Trophoblast cell (in vitro differentiated cells and primary cell): ENCODE results near the gene ELL.

ENCODE experiments used
- DNase-seq, 2 donors: peaks; one replicate each; pipeline ENCODE4 v3.0.0-alpha.2; 2016
- H2AFZ ChIP-seq: 2 replicates; pipeline ENCODE4 v1.6.1; 2013; ENCODE audit warnings: low read length, moderate library complexity, mild to moderate bottlenecking; ENCODE audit not compliant: insufficient read depth, poor library complexity
- H2AK5ac ChIP-seq: 2 replicates; pipeline ENCODE4 v1.6.1; 2013; ENCODE audit warnings: mild to moderate bottlenecking, low read length
- H2BK120ac ChIP-seq: 2 replicates; pipeline ENCODE4 v1.6.1; 2013; ENCODE audit warnings: low read length, mild to moderate bottlenecking, moderate library complexity; ENCODE audit not compliant: insufficient read depth, poor library complexity
- H2BK12ac ChIP-seq: 2 replicates; pipeline ENCODE4 v1.6.1; 2013; ENCODE audit warnings: mild to moderate bottlenecking, low read length, moderate library complexity
- H2BK5ac ChIP-seq: 2 replicates; pipeline ENCODE4 v1.6.1; 2013; ENCODE audit warnings: low read length, low read depth, moderate library complexity, mild to moderate bottlenecking; ENCODE audit not compliant: poor library complexity
- H3K14ac ChIP-seq: 2 replicates; pipeline ENCODE4 v1.6.1; 2013; ENCODE audit warnings: mild to moderate bottlenecking, low read length
- H3K18ac ChIP-seq: 2 replicates; pipeline ENCODE4 v1.6.1; 2013; ENCODE audit warnings: mild to moderate bottlenecking, low read length
- H3K23ac ChIP-seq: 2 replicates; pipeline ENCODE4 v1.6.1; 2013; ENCODE audit warnings: low read length
- H3K27ac ChIP-seq: 2 replicates; pipeline ENCODE4 v1.5.1; 2013; ENCODE audit warnings: low read depth, mild to moderate bottlenecking, inconsistent platforms, low read length, moderate library complexity
- H3K27me3 ChIP-seq: 2 replicates; pipeline ENCODE4 v1.6.1; 2013; ENCODE audit warnings: inconsistent platforms, mild to moderate bottlenecking, low read length, moderate library complexity; ENCODE audit not compliant: insufficient read depth
- H3K36me3 ChIP-seq, 2 experiments: 1 replicate in 1 of 2; 2 replicates in 1 of 2; pipeline ENCODE4 v1.6.1; 2013; ENCODE audit warnings: low read length in 2 of 2, mild to moderate bottlenecking in 2 of 2, moderate library complexity in 1 of 2; ENCODE audit not compliant: insufficient read depth in 2 of 2, control insufficient read depth in 1 of 2
- H3K4ac ChIP-seq: 2 replicates; pipeline ENCODE4 v1.6.1; 2013; ENCODE audit warnings: low read depth, mild to moderate bottlenecking, low read length, moderate library complexity
- H3K4me1 ChIP-seq, 2 experiments: 1 replicate in 1 of 2; 2 replicates in 1 of 2; pipeline ENCODE4 v1.6.1; 2013; ENCODE audit warnings: low read length in 2 of 2, mild to moderate bottlenecking in 2 of 2, moderate library complexity in 1 of 2; ENCODE audit not compliant: insufficient read depth in 2 of 2, control insufficient read depth in 1 of 2
- H3K4me2 ChIP-seq: 2 replicates; pipeline ENCODE4 v1.6.1; 2013; ENCODE audit warnings: inconsistent platforms, mild to moderate bottlenecking, low read length, moderate library complexity
- H3K4me3 ChIP-seq: 2 replicates; pipeline ENCODE4 v1.5.1; 2013; ENCODE audit warnings: mild to moderate bottlenecking, low read depth, low read length, inconsistent platforms
- H3K79me1 ChIP-seq: one replicate; pipeline ENCODE4 v1.6.1; 2013; ENCODE audit warnings: low read length
- H3K79me2 ChIP-seq: 2 replicates; pipeline ENCODE4 v1.6.1; 2013; ENCODE audit warnings: low read length, mild to moderate bottlenecking; ENCODE audit not compliant: control insufficient read depth, insufficient read depth, poor library complexity
- H3K9ac ChIP-seq: 2 replicates; pipeline ENCODE4 v1.6.1; 2013; ENCODE audit warnings: mild to moderate bottlenecking, low read length
- H3K9me3 ChIP-seq: 2 replicates; pipeline ENCODE4 v1.6.1; 2013; ENCODE audit warnings: low read depth, mild to moderate bottlenecking, control low read depth, inconsistent platforms, low read length; ENCODE audit not compliant: insufficient read depth
- H4K12ac ChIP-seq: 2 replicates; pipeline ENCODE4 v1.6.1; 2013; ENCODE audit warnings: low read depth, mild to moderate bottlenecking, low read length, moderate library complexity
- H4K8ac ChIP-seq: 2 replicates; pipeline ENCODE4 v1.6.1; 2013; ENCODE audit warnings: low read depth, mild to moderate bottlenecking, low read length, moderate library complexity
- H4K91ac ChIP-seq: one replicate; pipeline ENCODE4 v1.6.1; 2013; ENCODE audit warnings: low read depth, mild to moderate bottlenecking, low read length, moderate library complexity
- WGBS: extraction: QIAGEN DNeasy Blood & Tissue Kit; methylation state at CpG from one replicate; pipeline ENCODE4 v1.1.7; 2013; ENCODE audit warnings: missing lambda C conversion rate; ENCODE audit not compliant: insufficient read length, insufficient coverage; ENCODE audit errors: extremely low coverage; 5-methylcytosine and 5-hydroxymethylcytosine counted together

Gene ELL

DNA sequence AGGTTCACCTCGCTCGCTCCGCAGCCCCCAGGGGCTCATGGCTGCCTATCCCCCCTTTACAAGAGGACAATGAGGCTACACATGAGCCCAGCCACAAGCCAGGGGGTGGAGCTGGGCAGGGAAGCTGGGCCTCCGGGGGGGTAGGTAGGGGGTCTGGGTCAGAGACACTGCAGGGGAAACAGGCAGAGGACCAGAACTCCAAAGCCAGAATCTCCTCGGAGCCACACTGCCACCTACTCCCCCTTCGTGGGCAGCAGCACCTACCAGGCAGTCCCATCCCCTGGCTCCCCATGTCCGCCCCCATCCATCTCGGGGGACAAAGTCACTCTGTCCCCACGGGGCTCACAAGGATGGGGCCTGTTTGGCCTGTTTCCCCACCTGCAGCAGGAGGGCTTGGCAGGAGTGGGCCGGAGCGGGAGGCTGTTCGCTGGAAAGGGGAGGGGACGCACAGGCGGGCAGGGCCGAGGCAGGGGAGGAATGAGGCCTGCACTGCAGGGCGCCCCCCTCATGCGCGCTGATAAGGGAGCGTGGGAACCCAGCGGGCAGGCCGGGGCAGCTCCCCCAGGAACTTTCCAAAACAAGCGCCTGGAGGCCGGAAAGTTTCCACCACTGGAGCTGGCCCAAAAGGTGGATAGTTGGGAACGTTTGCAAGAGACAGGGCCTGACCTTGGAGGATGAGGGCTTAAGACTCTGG is 83.4 kb downstream of the ELL start:
- WGBS: no CpG with 5 or more reads among the region's 24 CpGs
- DNase-seq: peak; percentile 53 to 54

DNA sequence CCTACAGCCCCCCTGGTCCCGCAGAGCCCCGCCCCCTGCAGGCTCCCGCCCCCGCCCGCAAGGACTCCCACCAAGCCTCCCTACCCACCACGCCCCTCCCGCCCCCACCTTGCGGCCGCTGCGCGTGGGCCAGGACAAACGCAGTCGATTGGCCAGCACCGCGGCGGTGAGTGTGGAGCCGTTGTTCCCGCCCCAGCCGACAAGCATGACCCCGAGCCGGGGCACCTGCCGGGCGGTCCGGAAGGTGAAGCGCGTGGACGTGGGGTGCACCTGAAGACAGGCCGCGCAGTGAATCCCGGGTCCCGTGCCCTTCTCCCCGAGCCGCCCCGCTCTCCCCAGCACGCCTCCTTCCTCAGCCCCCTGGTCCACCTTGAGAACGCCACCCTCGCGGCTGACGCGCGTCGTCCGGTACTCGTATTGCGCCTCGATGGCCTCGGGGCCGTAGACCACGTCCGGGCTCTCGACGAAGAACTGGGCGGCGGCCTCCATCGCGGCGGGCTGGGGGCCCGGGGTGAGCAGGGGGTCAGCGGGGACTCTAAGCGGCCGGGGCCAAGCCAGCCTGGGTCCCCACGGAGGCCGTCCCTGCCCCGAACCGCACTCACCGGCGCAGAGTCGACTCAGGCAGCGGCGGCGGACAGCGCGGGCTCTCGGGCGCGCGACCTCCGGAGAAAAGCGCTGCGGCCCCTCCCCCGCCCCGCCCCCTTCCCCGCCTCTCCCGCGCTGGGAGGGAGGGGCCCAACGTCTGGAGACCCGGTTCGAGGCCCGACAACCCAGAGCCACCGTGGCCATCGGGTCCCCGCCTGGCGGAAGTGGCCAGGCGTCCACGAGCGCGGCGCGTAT is 84.2 kb downstream of the ELL start, which contains the start of gene ISYNA1:
ISYNA1 (minus strand) TSS at position 643 of the 840 bp plus-strand sequence; CDS start at position 489, 154 bp downstream.
- H3K14ac ChIP-seq: peak within 1 kb of the TSS; percentile 84
- H2AK5ac ChIP-seq: peak within 1 kb of the TSS; percentile 97
- no peaks in the 10 kb centered on the region for H3K27me3 ChIP-seq
- peak within 1 kb of the TSS; percentile 97 for H3K27ac ChIP-seq
- H3K23ac ChIP-seq: no peak within 1 kb of the TSS
- no CpG with 5 or more reads among the region's 99 CpGs for WGBS
- H3K79me1 ChIP-seq: peaks cover 39% of the 10 kb centered on the region
- H2BK12ac ChIP-seq: peak within 1 kb of the TSS; percentile 63
- peak in 1 of 2 donors; percentile 57 for DNase-seq
- H3K4ac ChIP-seq: peak within 1 kb of the TSS; percentile 87
- H4K12ac ChIP-seq: peak within 1 kb of the TSS; percentile 65
- peak within 1 kb of the TSS; percentile 93 for H3K4me3 ChIP-seq
- peaks cover 23 to 24% of the 10 kb centered on the region in 2 experiments for H3K36me3 ChIP-seq
- peaks cover 37 to 59% of the 10 kb centered on the region in 2 experiments for H3K4me1 ChIP-seq
- H2BK5ac ChIP-seq: peak within 1 kb of the TSS; percentile 96
- H3K18ac ChIP-seq: peak within 1 kb of the TSS; percentile 98
- peak within 1 kb of the TSS; percentile 79 for H3K4me2 ChIP-seq
- peak within 1 kb of the TSS; percentile 98 for H2BK120ac ChIP-seq
- peak within 1 kb of the TSS; percentile 99 for H4K91ac ChIP-seq
- peak within 1 kb of the TSS; percentile 85 for H2AFZ ChIP-seq
- peak within 1 kb of the TSS; percentile 86 for H3K9ac ChIP-seq
- peaks cover 2% of the 10 kb centered on the region for H3K9me3 ChIP-seq
- peaks cover 16% of the 10 kb centered on the region for H3K79me2 ChIP-seq
- H4K8ac ChIP-seq: peak within 1 kb of the TSS; percentile 96

More for the DNA sequence above, 83.4 kb downstream of the ELL start:
- Histone ChIP-seq H3K9ac (peak overlapping the region; percentile 26), H4K91ac (peak overlapping the region; percentile 99), H3K79me2 (peaks cover 14% of the 10 kb centered on the region), H4K12ac (peak overlapping the region; percentile 49), H3K36me3 (peaks cover 25 to 26% of the 10 kb centered on the region in 2 experiments), H3K23ac (no peak overlapping the region), H3K9me3 (peaks cover 2% of the 10 kb centered on the region), H2BK120ac (peak overlapping the region; percentile 98), H4K8ac (peak overlapping the region; percentile 96), H3K27ac (peak overlapping the region; percentile 97), H3K4me2 (peak overlapping the region; percentile 59), H2AFZ (peak overlapping the region; percentile 85), H3K4ac (peak overlapping the region; percentile 87), H3K79me1 (peaks cover 32% of the 10 kb centered on the region), H3K18ac (peak overlapping the region; percentile 98), H3K4me3 (peak overlapping the region; percentile 58), H3K27me3 (no peaks in the 10 kb centered on the region), H3K4me1 (peaks cover 33 to 55% of the 10 kb centered on the region in 2 experiments), H3K14ac (peak overlapping the region; percentile 84), H2AK5ac (peak overlapping the region; percentile 97), H2BK12ac (peak overlapping the region; percentile 63), H2BK5ac (peak overlapping the region; percentile 96)

DNA sequence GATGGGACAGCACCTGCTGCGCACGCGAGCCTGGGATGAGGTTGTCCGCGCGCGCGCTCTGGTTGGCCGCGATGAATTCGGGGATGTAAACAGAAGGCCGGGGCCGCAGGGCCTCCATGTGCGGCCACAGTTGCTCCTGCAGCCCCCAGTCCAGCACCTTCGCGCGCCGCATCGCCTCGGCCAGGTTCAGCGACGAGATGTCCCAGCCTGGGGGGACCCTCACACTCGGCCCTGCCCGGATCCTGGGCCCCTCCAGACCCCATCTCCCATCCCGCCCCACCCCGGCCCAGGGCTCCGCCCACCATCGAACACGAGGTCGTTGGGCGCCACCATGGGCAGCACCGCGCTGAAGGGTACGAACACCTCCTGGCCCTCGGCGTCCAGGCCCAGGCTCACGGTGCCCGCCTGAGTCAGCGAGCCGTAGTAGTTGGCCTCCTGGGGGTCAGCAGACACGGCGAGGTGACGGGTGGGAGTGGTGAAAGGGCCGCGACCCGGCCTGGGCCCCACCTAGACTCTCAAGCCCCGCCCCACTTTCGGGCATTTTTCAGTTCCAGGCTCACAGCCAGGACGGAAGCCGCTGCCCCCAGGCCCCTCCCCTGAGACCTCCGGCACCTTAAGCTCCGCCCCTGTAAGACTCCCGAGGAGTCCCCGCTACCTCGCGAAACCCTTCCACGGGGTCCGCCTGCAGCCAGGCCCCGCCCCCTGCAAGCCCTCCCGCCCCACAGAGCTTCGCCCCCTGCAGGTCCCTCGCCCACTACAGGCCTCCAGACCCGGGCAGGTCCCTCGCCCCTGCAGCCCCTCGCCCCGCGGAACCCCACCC is 85.0 kb downstream of the ELL start:
- peak overlapping the region; percentile 12 for H4K8ac ChIP-seq
- peak overlapping the region; percentile 15 for H2AFZ ChIP-seq
- H3K27me3 ChIP-seq: no peaks in the 10 kb centered on the region
- H3K9ac ChIP-seq: peak overlapping the region; percentile 59
- H3K79me1 ChIP-seq: peaks cover 41% of the 10 kb centered on the region
- H3K18ac ChIP-seq: peak overlapping the region; percentile 68
- WGBS: no CpG with 5 or more reads among the region's 67 CpGs
- no peak overlapping the region for H3K23ac ChIP-seq
- peaks cover 23 to 24% of the 10 kb centered on the region in 2 experiments for H3K36me3 ChIP-seq
- H3K14ac ChIP-seq: peak overlapping the region; percentile 74
- H4K12ac ChIP-seq: no peak overlapping the region
- peak; percentile 76 to 80 for DNase-seq
- H2BK5ac ChIP-seq: peak overlapping the region; percentile 36
- H3K79me2 ChIP-seq: peaks cover 16% of the 10 kb centered on the region
- peak overlapping the region; percentile 59 for H3K4ac ChIP-seq
- peaks cover 39 to 62% of the 10 kb centered on the region in 2 experiments for H3K4me1 ChIP-seq
- no peak overlapping the region for H2BK12ac ChIP-seq
- no peak overlapping the region for H2BK120ac ChIP-seq
- peak overlapping the region; percentile 61 for H2AK5ac ChIP-seq
- H3K27ac ChIP-seq: peak overlapping the region; percentile 57
- H3K4me2 ChIP-seq: peak overlapping the region; percentile 79
- peak overlapping the region; percentile 82 for H3K4me3 ChIP-seq
- H3K9me3 ChIP-seq: peaks cover 2% of the 10 kb centered on the region
- no peak overlapping the region for H4K91ac ChIP-seq
